Hepatocyte (in vitro differentiated cells): Measurements from ENCODE around the gene UCK2.

Source experiments
- EZH2 ChIP-seq: fragments of 200-600 bp; sonication (generic); IDR thresholded peaks from 2 replicates; pipeline ENCODE4 v1.6.1; 2016; ENCODE audit warnings: antibody characterized with exemption, mild to moderate bottlenecking, borderline replicate concordance
- EZH2phosphoT487 ChIP-seq: fragments of 200-600 bp; sonication (generic); IDR thresholded peaks from one replicate; pipeline ENCODE4 v1.6.1; 2018; ENCODE audit warnings: antibody characterized with exemption, mild to moderate bottlenecking, low read depth, moderate library complexity; ENCODE audit not compliant: unreplicated experiment, severe bottlenecking
- TF ChIP-seq, protein P1 (sequence below): fragments of 200-600 bp; sonication (generic); IDR thresholded peaks from 2 replicates; pipeline ENCODE4 v1.5.1; 2016; ENCODE audit warnings: antibody characterized with exemption, mild to moderate bottlenecking; ENCODE audit not compliant: poor library complexity

DNA sequence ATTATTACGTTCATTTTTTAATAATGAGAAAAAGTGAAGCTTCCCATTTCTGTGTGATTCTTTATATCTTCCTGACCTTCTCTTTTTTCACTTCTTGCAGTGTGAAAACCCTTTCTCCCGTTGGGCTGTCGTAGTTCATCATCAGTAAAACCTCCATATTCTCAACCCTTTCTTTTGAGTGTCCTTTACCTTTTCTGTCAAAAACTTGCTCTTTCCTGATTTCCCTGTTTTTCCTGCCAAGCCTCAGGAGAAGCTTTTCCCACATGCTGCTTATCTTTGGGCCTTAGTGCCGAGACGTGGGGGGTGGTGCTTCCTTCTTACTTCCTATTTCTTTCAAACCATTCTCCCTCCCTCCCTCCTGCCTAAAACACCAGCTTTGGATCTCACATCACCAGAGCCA, 46.1 kb downstream of the UCK2 start:
- TF ChIP-seq EZH2 (no peak), EZH2phosphoT487 (no peak)
- TF ChIP-seq, protein P1, sequence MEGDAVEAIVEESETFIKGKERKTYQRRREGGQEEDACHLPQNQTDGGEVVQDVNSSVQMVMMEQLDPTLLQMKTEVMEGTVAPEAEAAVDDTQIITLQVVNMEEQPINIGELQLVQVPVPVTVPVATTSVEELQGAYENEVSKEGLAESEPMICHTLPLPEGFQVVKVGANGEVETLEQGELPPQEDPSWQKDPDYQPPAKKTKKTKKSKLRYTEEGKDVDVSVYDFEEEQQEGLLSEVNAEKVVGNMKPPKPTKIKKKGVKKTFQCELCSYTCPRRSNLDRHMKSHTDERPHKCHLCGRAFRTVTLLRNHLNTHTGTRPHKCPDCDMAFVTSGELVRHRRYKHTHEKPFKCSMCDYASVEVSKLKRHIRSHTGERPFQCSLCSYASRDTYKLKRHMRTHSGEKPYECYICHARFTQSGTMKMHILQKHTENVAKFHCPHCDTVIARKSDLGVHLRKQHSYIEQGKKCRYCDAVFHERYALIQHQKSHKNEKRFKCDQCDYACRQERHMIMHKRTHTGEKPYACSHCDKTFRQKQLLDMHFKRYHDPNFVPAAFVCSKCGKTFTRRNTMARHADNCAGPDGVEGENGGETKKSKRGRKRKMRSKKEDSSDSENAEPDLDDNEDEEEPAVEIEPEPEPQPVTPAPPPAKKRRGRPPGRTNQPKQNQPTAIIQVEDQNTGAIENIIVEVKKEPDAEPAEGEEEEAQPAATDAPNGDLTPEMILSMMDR: no peak
